ENCODE results near the gene SRGAP2C.
"Not testable (repeated sequence)": the region's sequence is repeated elsewhere in the genome, so short reads cannot be mapped to it uniquely, and the experiment has no call there.

Gene SRGAP2C

GRCh38 chr1:121246399-121246798 is 61.6 kb downstream of the SRGAP2C start:
- H3K4me3 ChIP-seq (ENCODE audit: low read depth, low read length); POLR2A ChIA-PET; DNase-seq (ENCODE audit: low read depth, low spot score); CTCF ChIA-PET: not testable (repeated sequence)

- CTCF ChIA-PET; H3K4me3 ChIP-seq (ENCODE audit: low read depth, low read length); POLR2A ChIA-PET; DNase-seq (ENCODE audit: low read depth, low spot score): not testable (repeated sequence)
Measured at GRCh38 chr1:121252656-121253055, 67.9 kb downstream of the SRGAP2C start.

GRCh38 chr1:121254618-121255017 is 69.8 kb downstream of the SRGAP2C start:
- DNase-seq (ENCODE audit: low read depth, low spot score); H3K4me3 ChIP-seq (ENCODE audit: low read depth, low read length); POLR2A ChIA-PET; CTCF ChIA-PET: not testable (repeated sequence)

- CTCF ChIA-PET; POLR2A ChIA-PET; H3K4me3 ChIP-seq (ENCODE audit: low read depth, low read length); DNase-seq (ENCODE audit: low read depth, low spot score): not testable (repeated sequence)
Measured at GRCh38 chr1:121257632-121258031, 72.9 kb downstream of the SRGAP2C start.

GRCh38 chr1:121258134-121258533 is 73.4 kb downstream of the SRGAP2C start:
- DNase-seq (ENCODE audit: low read depth, low spot score); POLR2A ChIA-PET; H3K4me3 ChIP-seq (ENCODE audit: low read depth, low read length); CTCF ChIA-PET: not testable (repeated sequence)

GRCh38 chr1:121260205-121260604 is 75.4 kb downstream of the SRGAP2C start:
- CTCF ChIA-PET; POLR2A ChIA-PET; H3K4me3 ChIP-seq (ENCODE audit: low read depth, low read length); DNase-seq (ENCODE audit: low read depth, low spot score): not testable (repeated sequence)

GRCh38 chr1:121262163-121262562 is 77.4 kb downstream of the SRGAP2C start:
- DNase-seq (ENCODE audit: low read depth, low spot score); POLR2A ChIA-PET; H3K4me3 ChIP-seq (ENCODE audit: low read depth, low read length); CTCF ChIA-PET: not testable (repeated sequence)

- CTCF ChIA-PET; POLR2A ChIA-PET; DNase-seq (ENCODE audit: low read depth, low spot score); H3K4me3 ChIP-seq (ENCODE audit: low read depth, low read length): not testable (repeated sequence)
Measured at GRCh38 chr1:121263789-121264244, 79.0 kb downstream of the SRGAP2C start.

- H3K4me3 ChIP-seq (ENCODE audit: low read depth, low read length); CTCF ChIA-PET; DNase-seq (ENCODE audit: low read depth, low spot score); POLR2A ChIA-PET: not testable (repeated sequence)
Measured at GRCh38 chr1:121267072-121267471, 82.3 kb downstream of the SRGAP2C start.

- POLR2A ChIA-PET; DNase-seq (ENCODE audit: low read depth, low spot score); CTCF ChIA-PET; H3K4me3 ChIP-seq (ENCODE audit: low read depth, low read length): not testable (repeated sequence)
Measured at GRCh38 chr1:121269309-121269708, 84.5 kb downstream of the SRGAP2C start.

- POLR2A ChIA-PET = not testable (repeated sequence)
Measured at GRCh38 chr1:121269973-121270372, 85.2 kb downstream of the SRGAP2C start.

GRCh38 chr1:121271143-121271715 is 86.5 kb downstream of the SRGAP2C start:
- H3K4me3 ChIP-seq (ENCODE audit: low read depth, low read length); POLR2A ChIA-PET; DNase-seq (ENCODE audit: low read depth, low spot score); CTCF ChIA-PET: not testable (repeated sequence)

More at GRCh38 chr1:121269973-121270372, 85.2 kb downstream of the SRGAP2C start:
- CTCF ChIA-PET; H3K4me3 ChIP-seq (ENCODE audit: low read depth, low read length); DNase-seq (ENCODE audit: low read depth, low spot score): not testable (repeated sequence)

- DNase-seq (ENCODE audit: low read depth, low spot score); POLR2A ChIA-PET; H3K4me3 ChIP-seq (ENCODE audit: low read depth, low read length); CTCF ChIA-PET: not testable (repeated sequence)
Measured at GRCh38 chr1:121275435-121275834, 90.7 kb downstream of the SRGAP2C start.

- POLR2A ChIA-PET; DNase-seq (ENCODE audit: low read depth, low spot score); CTCF ChIA-PET; H3K4me3 ChIP-seq (ENCODE audit: low read depth, low read length): not testable (repeated sequence)
Measured at GRCh38 chr1:121278202-121278601, 93.4 kb downstream of the SRGAP2C start.

GRCh38 chr1:121278777-121279547 is 94.2 kb downstream of the SRGAP2C start:
- POLR2A ChIA-PET; H3K4me3 ChIP-seq (ENCODE audit: low read depth, low read length); CTCF ChIA-PET; DNase-seq (ENCODE audit: low read depth, low spot score): not testable (repeated sequence)

- H3K4me3 ChIP-seq (ENCODE audit: low read depth, low read length); CTCF ChIA-PET; DNase-seq (ENCODE audit: low read depth, low spot score); POLR2A ChIA-PET: not testable (repeated sequence)
Measured at GRCh38 chr1:121279548-121279898, 94.7 kb downstream of the SRGAP2C start.

GRCh38 chr1:121280699-121281317 is 96.0 kb downstream of the SRGAP2C start:
- DNase-seq (ENCODE audit: low read depth, low spot score); CTCF ChIA-PET; POLR2A ChIA-PET; H3K4me3 ChIP-seq (ENCODE audit: low read depth, low read length): not testable (repeated sequence)
